Measurements from ENCODE around the gene ZNF750.

ZNF750 gene

DNA sequence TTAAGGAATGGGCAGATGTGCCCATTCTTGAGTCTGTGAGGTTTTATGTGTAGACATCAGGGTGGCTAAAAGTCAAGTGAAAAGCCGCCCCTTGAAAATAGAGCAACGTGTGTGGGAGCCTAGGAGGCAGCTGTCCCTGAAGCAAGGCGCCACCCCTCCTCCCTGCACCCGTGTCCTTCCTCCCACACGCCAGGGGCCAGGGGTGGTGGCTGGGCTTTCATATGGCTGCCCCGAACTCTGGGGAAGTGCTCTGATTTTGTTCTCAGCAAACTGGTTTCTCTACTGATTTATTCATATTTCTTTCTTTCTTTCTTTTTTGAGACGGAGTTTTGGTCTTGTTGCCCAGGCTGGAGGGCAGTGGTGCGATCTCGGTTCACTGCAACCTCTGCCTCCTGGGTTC, 4.7 kb downstream of the ZNF750 start:
- no peak for DNase-seq (ENCODE audit: low read depth)

DNA sequence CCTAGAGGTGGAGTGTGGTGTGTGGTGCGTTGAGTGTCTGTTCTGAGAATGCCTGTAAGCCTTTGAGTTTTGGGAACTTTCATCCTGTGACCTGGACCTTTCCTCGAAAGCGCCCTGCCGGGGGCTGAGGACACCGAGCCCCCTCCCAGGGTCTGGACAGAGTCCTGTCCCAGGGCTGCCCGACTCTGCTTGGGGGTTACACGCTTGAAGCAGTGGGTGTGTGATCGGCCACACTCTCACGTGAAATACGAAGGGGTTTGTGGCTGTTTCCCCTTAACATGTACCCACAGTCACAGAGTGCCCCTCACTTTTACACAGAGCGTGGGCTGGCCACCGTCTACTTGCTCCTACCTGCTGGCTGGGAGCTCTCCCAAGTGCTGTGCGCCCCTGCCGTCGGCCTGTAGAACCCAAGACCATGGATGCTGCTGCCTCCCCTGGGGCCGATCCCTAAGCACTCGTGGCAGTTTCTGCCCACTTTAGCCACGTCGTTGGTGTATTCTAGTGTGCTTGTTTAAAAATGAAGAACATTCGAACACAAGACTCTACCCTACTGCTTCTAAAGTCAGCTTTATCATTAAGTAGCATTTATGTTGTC, 6.8 kb downstream of the ZNF750 start:
- no peak for DNase-seq (ENCODE audit: low read depth)

DNA sequence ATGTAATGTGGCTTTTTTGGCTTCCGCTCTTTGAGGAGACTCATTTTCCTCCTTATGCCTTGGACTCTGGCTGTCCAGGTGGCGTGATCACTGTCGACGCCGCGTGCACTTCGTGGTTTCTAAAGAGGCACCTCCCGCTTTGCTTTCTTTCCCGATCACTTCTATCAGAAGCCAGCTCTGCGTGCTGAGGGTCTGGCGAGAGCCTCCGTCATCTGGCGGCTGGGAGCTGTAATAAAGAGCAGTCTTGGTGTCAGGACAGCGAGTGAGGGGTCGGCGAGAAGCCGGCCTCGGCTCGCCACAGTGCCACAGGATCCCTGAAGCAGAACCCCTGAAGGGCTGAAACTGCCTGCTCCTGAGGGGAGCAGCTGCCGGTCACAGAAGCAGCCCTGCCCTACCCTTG, 7.4 kb downstream of the ZNF750 start:
- DNase-seq (ENCODE audit: low read depth) = no peak

DNA sequence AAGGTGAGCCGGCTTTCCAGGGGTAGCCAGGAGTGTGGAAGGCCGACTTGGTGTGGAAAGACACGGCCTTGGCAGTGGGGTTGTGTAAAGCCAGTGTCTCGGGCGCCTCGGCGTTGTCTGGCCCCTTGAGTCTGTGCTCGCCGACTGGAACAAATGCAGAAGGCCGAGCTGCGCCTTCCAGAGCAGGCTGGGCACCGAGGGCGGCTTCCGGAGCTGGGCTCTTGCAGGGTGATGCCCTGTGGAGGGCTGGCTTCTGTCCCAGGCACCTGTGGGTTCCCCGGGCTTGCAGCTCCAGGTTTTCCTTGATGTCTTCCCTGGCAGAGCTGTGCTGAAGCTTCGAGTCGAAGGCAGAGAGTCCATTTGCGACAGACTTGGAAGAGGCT, 8.0 kb downstream of the ZNF750 start:
- DNase-seq (ENCODE audit: low read depth) = no peak

DNA sequence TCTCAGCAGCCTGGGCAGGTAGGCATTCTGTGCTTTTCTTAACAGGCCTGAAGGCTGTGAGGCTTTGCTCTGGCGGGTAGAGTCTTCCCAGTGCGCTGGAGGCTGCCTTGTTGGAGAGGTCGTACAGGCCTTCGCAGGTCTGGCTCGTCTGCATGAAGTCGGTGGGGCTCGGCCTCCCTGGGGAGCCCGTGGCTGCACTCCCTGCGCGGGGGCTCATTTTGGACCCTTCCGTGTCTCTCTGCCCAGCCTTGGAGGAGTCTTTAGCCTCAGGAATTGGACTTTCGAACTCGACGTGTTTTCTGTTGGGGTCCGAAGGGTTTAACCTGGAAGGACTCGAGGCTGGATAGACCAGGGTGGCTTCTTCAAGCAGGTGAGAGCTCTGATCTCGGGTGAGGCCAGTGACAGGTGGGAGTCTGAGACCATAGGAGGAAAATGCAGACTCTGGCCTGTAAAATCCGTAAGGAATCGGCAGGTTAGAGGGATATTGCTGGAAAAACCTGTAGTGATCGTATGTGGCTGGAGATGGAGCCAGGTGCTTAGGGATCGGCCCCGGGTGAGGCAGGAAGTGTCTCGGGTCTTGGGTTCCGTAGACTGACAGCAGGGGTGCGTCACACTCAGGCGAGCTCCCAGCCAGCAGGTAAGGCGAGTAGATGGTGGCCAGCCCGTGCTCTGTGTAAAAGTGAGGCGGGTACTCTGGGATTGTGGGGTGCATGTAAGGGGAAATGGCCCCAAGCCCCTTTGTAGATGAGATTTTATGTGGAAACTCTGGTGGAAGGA, 8.6 kb downstream of the ZNF750 start:
- no peak for DNase-seq (ENCODE audit: low read depth)

DNA sequence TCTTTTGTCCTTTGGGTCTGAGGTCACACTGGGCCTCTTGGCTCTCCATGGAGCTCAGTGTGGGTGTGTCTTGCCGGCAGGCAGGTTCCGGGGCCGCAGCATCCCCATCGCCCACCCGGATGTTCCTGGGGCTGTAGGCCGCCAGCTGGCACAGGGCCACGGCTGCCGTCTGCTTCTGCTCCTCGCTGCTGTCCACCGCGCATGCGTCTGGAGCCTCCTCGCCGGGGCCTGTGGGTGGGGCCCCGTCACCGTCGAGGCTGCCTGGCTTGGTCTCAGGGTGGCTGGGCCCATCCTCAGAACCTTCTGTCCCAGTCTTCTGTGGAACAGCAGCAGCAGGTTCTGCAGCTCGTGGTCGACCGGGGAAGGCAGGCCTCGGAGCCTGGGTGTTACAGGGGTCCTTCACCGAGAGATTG, 9.6 kb downstream of the ZNF750 start:
- DNase-seq (ENCODE audit: low read depth) = no peak

DNA sequence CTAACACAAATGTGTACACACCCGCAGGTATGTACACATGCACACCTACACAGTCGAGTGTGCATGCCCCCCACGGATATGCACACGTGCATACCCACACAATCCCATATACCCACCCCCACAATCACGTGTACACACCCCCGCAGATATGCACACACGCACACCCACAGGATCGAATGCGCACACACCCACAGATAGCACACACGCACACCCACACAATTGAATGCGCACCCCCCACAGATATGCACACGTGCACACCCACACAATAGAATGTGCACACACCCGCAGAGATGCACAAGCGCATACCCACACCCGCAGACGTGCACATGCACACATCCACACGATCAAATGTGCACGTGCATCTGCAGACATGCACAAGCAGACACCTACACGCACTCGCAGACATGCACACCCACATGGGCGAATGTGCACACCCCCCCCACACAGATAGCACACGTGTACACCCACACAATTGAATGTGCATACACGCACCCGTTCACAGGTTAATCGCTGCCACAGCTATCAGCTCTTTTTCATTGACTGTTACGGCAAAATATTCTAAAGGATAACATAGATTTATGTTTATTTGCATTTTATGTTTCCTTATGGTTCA, 10.8 kb downstream of the ZNF750 start:
- DNase-seq (ENCODE audit: low read depth) = no peak

DNA sequence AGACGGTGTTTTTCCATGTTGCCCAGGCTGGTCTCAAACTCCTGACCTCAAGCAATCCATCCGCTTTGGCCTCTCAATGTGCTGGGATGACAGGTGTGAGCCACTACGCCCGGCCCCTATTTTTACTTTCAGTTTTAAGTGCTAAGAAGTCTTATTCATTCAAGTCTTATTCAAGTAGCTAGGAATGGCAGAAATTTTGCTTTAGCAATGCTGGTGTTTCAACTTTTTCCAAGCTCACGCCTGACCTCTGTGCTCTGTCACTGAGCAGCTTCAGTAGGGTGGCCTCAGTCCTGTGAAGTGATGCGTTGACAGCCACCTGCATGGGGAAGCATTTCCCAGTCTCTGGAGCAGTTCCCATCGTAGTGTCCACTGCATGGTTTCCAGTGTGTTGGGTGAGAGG, 12.9 kb downstream of the ZNF750 start:
- no peak for DNase-seq (ENCODE audit: low read depth)

DNA sequence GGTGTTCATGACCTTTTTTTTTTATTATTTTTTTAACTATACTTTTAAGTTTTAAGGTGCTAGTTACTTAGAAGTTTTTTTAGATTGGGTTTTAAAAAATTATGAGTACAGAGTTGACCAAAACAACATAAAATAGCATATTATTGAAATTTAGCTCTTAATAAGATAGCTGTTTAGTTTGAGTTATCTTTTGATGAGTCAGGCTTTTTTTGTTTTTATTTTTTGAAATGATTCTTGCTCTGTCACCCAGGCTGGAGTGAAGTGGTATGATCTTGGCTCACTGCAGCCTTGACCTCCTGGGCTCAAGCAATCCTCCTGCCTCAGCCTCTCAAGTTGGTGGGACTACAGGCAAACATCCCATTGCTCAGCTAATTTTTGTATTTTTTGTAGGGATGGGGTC, 13.6 kb downstream of the ZNF750 start:
- no peak for DNase-seq (ENCODE audit: low read depth)

DNA sequence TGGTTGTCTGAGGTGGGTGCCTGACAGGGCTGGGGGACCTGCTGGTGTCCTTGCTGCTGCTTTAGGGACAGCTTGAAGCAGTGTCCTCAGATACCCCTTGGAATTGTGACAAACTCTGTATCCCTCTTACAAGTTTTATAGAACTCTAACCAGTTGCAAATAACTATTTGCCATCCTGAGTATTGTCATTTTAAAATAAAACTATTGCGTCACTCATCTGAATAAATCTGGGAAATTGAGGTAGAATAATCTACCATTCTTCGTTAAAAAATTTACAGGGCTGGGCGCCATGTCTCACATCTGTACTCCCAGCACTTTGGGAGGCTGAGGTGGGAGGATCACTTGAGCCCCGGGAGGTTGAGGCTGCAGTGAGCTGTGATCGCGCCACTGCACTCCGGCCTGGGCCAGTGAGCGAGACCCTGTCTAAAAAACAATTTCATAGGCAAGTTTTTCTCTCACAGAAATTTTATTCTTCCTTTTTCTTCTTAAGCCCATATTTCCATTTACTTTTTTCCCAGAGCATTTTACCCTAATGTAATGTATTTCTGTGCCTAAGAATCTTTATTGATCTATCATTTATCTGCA, 14.2 kb downstream of the ZNF750 start:
- DNase-seq (ENCODE audit: low read depth) = no peak

DNA sequence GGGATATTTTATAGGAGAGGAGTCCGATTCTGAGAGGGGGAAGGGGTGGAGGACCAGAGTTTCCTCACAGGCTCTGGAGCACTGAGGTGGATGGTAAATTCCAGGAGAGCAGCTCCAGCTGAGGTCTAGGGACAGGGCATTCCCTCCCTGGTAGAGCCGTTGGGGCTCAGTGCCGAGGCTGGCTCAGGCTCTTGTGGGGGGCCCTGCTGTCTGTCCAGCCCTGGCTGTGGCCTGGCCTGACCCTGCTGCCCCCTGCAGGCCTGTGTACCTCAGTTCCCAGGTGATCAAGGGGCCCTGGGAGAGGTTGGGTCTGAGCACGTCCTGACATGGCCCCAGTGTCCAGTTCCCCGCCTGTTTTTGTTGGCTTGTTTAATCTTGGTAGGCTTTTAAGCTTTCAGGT, 16.8 kb downstream of the ZNF750 start:
- no peak for DNase-seq (ENCODE audit: low read depth)

DNA sequence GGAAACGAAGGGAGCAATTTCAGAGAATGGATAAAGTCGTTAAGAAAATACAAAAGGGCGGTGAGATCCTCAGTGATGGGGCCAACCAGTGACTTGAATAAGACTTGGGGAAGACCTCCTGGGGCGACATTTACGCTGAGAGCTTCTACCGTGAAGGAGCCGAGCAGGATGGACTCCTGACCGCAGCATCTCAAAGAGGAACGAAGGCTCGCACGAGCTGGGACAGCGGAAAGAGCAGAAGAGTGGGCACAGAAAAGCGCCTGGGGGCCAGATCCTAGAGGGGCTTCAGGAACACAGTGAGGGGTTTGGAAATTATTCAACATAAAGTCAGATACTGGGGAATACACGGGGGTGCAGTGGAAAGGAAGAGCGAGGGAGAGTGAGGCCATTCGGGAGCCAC, 17.5 kb downstream of the ZNF750 start:
- DNase-seq (ENCODE audit: low read depth) = no peak

DNA sequence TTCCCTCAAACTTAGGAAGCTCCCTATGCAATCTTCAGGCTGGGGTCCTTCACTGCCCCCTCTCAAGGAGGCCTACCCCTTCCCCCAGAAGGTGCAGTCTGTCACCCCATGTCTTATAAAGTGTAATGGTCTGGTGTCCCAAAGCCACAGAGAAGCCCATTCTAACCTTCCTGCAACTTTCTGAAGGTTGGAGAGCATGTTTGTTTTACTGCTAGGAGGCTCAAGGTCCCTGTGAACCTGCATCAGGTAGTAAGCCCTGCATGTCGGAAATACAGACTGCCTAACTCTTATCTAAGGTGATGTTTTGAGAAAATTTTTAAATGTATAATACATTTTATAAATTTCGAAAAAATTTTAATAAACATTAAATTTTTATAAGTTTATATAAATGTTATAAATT, 18.3 kb downstream of the ZNF750 start:
- no peak for DNase-seq (ENCODE audit: low read depth)

DNA sequence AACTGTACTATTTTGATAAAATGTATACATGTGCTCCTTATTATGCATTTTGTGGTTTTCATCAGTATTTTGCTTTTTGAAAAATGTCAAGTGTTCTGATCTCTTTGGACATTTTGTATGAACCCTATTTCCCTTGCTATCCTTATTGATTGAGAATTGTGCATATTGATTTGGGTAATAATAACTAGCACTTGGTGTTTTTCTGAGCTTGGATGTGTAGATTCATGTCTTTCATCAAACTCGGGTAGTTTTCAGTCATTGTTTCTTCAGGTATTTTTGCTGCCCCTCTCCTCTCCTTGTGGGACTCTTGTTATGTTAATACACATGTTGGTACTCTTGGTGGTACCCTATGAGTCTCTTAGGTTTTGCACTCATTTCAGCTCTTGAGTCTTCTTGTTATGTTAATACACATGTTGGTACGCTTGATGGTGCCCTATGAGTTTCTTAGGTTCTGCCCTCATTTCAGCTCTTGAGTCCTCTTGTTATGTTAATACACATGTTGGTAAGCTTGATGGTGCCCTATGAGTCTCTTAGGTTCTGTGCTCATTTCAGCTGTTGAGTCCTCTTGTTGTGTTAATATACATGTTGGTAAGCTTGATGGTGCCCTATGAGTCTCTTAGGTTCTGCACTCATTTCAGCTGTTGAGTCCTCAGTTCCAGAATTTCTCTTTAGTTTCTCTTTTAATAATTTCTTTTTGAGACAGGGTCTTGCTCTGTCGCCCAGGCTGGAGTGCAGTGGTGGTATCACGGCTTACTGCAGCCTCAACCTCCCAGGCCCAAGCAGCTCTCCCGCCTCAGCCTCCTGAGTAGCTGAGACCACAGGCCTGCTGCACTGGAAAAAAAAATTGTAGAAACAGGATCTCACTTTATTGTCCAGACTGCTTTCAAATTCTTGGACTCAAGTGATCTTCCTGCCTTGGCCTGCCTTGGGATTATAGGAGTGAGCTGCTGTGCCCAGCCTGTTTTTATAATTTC, 19.3 kb downstream of the ZNF750 start:
- no peak for DNase-seq (ENCODE audit: low read depth)

DNA sequence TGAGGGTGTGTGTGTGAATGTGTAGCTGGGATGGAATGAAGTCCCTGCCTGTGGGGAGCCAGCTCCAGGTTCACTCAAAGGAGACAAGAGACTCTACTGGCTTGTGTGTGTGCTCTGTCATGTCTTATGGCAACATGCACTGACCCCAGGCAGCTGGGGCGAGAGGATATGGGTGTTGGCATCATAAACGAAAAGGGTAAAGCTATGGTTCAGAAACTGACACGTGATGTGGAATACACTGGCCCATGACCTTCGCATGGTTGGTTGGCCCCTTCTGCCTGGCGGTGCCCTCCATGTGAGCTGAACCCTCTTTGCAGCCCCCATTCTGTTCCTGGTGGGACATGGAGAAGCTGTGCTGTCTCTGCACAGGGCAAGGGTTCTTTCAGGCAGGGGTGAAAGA, 21.9 kb downstream of the ZNF750 start:
- no peak for DNase-seq (ENCODE audit: low read depth)

DNA sequence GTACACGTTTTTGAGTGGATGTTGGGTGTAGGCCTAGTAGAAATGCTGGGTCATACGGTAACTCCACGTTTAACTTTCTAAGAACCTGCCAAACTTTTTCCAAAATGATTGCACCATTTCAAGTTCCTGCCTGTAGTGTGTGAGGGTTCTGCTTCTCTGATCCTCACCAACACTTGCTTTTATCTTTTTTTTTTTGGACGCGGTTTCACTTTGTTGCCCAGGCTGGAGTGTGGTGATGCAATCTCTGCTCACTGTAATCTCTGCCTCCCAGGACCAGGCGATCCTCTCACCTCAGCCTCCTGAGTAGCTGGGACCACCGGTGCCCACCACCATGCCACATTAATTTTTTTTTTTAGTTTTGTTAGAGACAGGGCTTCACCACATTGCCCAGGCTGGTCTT, 23.5 kb downstream of the ZNF750 start:
- DNase-seq (ENCODE audit: low read depth) = no peak

DNA sequence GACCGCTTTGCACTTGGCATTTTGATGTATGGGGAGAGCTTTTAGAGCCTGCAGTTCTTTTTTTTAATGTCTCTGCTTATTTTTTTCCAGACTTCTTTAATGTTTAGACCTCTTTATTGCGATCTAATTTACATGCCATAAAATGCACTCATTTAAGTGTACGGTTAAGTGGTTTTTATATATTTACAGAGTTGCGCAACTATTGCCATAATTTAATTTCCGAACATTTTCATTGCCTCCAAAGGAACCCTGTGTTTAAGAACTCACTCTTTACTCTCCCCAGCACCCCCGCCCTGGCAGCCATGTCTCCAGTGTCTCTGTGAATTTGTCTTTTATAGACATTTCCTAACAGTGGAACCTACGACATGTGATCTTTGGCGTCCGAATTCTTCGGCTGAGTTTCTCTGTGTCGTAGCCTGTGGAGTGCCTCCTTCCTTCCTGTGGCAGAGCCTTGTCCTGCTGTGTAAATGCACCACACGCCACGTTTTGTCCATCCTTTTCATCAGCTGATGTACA, 24.0 kb downstream of the ZNF750 start:
- no peak for DNase-seq (ENCODE audit: low read depth)

DNA sequence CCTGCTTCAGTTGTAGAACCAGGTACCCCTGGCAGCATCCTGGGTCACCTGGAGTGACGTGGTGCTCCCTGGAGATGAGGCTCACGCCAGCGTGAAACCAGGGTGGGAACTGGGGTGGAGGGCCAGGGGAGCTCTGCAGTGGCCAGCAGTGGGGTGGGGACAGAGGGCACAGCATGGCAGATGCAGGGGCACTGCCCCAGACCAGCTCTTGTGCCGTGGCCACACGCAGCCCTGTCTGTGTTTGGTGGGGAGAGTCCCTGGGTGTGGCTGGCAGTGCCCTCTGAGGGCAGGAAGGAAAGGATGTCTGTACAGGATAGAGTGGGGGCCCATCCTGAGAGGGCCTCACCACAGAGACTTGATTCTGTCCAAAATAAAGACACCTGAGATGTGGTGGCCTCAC, 24.5 kb downstream of the ZNF750 start:
- DNase-seq (ENCODE audit: low read depth) = no peak

DNA sequence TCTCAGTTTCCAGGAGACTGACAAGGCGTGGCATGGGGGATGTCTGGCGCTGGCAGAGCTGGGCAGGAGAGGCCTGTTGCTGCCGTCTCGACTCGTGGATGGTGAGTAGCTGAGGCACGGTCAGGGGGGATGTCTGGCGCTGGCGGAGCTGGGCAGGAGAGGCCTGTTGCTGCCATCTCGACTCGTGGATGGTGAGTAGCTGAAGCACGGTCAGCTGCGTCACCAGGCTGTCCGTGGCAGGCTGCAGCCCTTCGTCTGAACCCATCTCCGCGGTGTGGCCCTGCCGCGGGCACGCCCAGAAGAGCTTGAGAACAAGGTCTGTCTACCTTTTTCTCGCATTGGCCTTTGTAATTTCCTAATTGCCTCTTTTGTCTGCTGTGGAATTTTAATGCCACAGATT, 25.0 kb downstream of the ZNF750 start:
- no peak for DNase-seq (ENCODE audit: low read depth)

DNA sequence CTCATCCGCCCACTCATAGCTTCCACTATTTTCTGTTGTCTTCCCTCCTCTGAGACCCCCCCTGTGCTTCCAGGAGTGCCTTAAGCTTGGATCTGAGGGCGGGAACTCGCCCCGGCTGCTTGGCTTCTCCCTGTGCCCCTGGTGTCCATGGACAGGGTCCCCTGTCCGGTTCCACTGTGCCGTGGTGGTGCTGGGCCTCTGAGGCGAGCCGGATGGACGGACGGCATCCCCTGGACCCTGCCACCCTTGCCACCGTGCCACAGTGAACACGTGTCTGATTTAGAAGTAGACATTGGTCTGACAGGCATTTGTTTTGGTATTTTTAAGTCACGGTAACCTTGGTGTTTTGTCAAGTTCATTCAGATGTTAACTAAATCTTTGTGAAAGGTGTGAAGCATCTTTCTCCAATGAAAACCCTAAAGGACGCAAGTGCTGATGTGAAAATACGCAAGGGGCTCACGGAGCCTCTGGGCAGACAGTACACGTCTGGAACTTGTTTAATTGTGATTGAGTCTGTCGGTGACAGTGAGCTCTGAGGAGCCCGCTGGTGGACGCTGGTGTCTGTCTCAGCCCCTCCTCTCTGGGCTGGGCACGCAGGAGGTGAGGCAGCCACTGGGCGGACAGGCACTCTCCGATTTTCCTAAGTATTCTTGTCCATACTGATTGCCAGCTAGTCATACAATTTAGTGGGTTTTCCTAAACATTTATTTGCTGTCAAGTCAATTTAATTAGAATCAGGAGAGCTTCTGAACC, 26.3 kb downstream of the ZNF750 start:
- DNase-seq (ENCODE audit: low read depth) = no peak

DNA sequence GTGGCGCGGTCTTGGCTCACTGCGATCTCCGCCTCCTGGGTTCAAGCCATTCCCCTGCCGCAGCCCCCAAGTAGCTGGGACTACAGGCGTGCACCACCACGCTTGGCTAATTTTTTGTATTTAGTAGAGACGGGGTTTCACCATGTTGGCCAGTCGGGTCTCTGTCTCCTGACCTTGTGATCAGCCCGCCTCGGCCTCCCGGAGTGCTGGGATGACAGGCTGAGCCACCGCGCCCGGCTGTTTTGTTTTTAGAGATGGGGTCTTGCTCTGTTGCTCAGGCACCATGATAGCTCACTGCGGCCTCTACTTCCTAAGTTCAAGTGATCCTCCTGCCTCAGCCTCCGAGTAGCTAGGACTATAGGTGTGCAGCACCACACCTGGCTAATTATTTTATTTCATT, 27.2 kb downstream of the ZNF750 start:
- no peak for DNase-seq (ENCODE audit: low read depth)

All from GM04504 (cell line).